Measurements from ENCODE around the gene ZNF24.

ZNF24 gene

GRCh38 chr18:35296060-35296459 is 48.2 kb downstream of the ZNF24 start:
- Mint-ChIP-seq H3K9me3 (peaks cover 50% of the 10 kb centered on the region), H3K36me3 (ENCODE audit: low read depth) (peaks cover 88% of the 10 kb centered on the region), H3K27ac (no peak overlapping the region)

DNA sequence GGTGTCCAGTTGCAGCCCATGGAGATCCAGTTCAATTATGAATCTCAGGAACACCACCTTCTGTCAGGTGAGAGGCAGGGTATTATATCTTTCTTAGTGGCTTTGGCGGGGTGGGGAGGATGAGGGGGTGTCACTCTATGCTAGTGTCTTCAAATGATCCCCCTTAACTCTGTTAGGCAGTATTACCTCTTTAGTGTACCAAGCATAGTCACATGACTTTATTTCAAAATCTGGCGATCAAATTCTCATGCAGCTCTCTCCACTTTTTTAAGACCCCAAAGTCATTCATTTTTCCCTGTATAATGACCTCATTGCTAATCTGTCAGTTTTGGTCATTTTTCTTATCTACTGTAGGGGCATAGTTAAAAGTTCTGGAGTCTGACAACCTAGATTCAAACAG is 53.1 kb downstream of the ZNF24 start:
- Mint-ChIP-seq H3K4me3 (peak overlapping the region; percentile 95), H3K27ac (peak overlapping the region; percentile 58), H3K36me3 (ENCODE audit: low read depth) (peaks cover 68% of the 10 kb centered on the region), H3K9me3 (peaks cover 27% of the 10 kb centered on the region), H3K4me1 (ENCODE audit: low read depth) (peaks cover 29% of the 10 kb centered on the region), H3K27me3 (ENCODE audit: low read depth) (no peaks in the 10 kb centered on the region)
- DNase-seq (ENCODE audit: low spot score) = no peak

More at GRCh38 chr18:35296060-35296459, 48.2 kb downstream of the ZNF24 start:
- H3K27me3 Mint-ChIP-seq (ENCODE audit: low read depth) = no peaks in the 10 kb centered on the region
- DNase-seq (ENCODE audit: low spot score) = no peak
- no peak overlapping the region for H3K4me3 Mint-ChIP-seq
- H3K4me1 Mint-ChIP-seq (ENCODE audit: low read depth) = peaks cover 15% of the 10 kb centered on the region

DNA sequence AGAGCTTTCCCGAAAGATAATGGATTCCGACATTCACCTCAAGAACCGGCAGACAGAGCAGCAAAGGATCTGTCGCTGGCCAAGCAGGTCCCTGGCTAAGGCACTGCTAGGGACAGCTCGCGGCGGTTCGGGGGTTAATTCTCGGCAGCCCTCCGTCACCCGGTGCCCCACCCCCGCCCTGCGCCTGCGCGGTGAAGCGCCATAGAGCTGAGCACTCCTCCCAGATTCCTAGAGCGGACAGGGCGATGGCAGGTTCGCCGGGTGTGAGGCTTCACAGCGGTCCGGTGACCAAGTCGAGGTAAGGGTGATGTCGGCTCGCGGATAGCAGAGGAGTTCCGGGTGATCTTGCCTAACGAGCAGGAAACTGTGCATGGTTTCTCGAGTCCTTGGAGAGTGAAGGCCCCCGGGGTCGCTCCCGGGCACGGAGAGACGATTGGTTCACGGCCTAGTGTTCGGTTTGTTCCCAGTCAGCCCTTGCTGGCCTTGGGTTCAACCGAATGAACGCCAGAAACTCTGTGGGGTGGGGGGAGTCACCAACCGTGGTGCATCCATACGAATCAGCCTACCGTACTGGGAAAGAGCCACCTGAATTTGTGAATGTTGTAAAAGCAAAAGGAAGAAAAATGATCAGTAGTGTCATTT is 54.0 kb downstream of the ZNF24 start, which contains the start of gene ZSCAN30:
Gene ZSCAN30, minus strand, starts transcription at position 136 of the 642 bp plus-strand sequence. CDS start 25,877 bp downstream, outside the sequence.
- Mint-ChIP-seq H3K4me1 (ENCODE audit: low read depth) (peaks cover 29% of the 10 kb centered on the region), H3K27ac (peak within 1 kb of the TSS; percentile 96), H3K4me3 (peak within 1 kb of the TSS; percentile 95), H3K36me3 (ENCODE audit: low read depth) (peaks cover 66% of the 10 kb centered on the region), H3K27me3 (ENCODE audit: low read depth) (no peaks in the 10 kb centered on the region), H3K9me3 (peaks cover 27% of the 10 kb centered on the region)
- peak; percentile 92 for DNase-seq (ENCODE audit: low spot score)

DNA sequence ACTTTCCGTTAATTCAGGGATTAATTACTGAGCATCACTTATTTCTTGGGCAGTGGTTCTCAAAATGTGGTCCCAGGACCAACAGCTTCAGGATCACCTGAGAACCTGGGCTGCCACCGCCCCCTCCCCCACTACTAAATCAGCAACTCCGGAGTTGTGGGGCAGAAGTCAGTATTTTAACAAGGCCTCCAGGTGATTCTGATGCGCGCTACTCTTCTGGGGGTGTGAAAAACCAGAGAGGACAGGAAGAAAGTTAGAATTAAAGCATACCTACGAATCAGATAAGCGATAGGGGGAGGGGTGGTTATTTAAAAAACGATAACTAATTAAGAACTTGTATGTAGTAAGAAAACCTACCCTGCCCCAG is 54.5 kb downstream of the ZNF24 start:
- Mint-ChIP-seq H3K4me1 (ENCODE audit: low read depth) (peaks cover 29% of the 10 kb centered on the region), H3K4me3 (peak overlapping the region; percentile 95)

DNA sequence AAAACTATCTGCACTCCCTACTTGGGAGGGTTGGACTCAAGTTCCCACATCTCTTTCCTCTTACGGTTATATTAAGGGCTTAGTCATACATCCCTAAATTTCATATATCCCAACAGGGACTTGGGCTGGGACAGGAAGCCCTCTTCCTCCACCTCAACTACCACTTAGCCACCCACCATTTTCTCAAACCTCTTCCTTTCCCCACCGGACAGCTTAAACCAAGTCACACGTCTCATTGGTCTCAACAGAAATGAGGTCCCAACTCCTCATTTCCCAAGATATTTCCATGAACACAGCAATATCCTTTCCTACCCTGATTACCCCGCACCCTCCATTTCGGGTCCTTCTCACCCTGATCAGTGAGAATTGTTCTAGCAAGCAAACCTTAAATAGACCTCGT is 54.9 kb downstream of the ZNF24 start:
- DNase-seq (ENCODE audit: low spot score) = no peak
- Mint-ChIP-seq H3K36me3 (ENCODE audit: low read depth) (peaks cover 63% of the 10 kb centered on the region), H3K9me3 (peaks cover 28% of the 10 kb centered on the region), H3K4me3 (peak overlapping the region; percentile 95), H3K27me3 (ENCODE audit: low read depth) (no peaks in the 10 kb centered on the region), H3K4me1 (ENCODE audit: low read depth) (peaks cover 29% of the 10 kb centered on the region), H3K27ac (peak overlapping the region; percentile 96)

More for the DNA sequence above, 54.5 kb downstream of the ZNF24 start:
- Mint-ChIP-seq H3K9me3 (peaks cover 28% of the 10 kb centered on the region), H3K36me3 (ENCODE audit: low read depth) (peaks cover 66% of the 10 kb centered on the region), H3K27me3 (ENCODE audit: low read depth) (no peaks in the 10 kb centered on the region), H3K27ac (peak overlapping the region; percentile 96)
- no peak for DNase-seq (ENCODE audit: low spot score)

DNA sequence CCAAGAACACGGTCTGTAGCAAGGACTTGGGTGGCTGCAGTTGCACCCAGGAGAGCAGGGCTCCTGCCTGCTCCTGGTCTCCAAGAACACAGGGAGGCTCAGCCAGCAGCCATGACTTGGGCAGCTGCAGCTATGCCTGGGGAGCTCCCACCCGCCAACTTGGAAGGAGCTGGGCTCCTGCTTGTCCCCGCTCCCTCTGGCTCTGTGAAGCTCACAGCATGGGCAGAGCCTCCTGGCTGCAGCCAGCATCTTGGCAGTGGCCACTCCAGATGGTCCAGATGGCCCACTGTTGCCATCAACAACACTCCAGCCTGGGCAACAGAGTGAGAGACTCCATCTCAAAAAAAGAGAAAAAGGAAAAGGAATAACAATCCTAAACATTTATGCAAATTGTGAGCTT is 59.4 kb downstream of the ZNF24 start:
- no peak for DNase-seq (ENCODE audit: low spot score)
- no peaks in the 10 kb centered on the region for H3K27me3 Mint-ChIP-seq (ENCODE audit: low read depth)
- no peak overlapping the region for H3K4me3 Mint-ChIP-seq
- peaks cover 11% of the 10 kb centered on the region for H3K4me1 Mint-ChIP-seq (ENCODE audit: low read depth)
- no peak overlapping the region for H3K27ac Mint-ChIP-seq
- H3K9me3 Mint-ChIP-seq = peaks cover 57% of the 10 kb centered on the region
- peaks cover 61% of the 10 kb centered on the region for H3K36me3 Mint-ChIP-seq (ENCODE audit: low read depth)

- Mint-ChIP-seq H3K4me1 (ENCODE audit: low read depth) (peaks cover 7% of the 10 kb centered on the region), H3K9me3 (peaks cover 61% of the 10 kb centered on the region), H3K4me3 (no peak overlapping the region), H3K36me3 (ENCODE audit: low read depth) (peaks cover 60% of the 10 kb centered on the region), H3K27me3 (ENCODE audit: low read depth) (no peaks in the 10 kb centered on the region), H3K27ac (no peak overlapping the region)
- DNase-seq (ENCODE audit: low spot score) = no peak
Observed at GRCh38 chr18:35283923-35284794, 60.1 kb downstream of the ZNF24 start.

- Mint-ChIP-seq H3K27ac (no peak overlapping the region), H3K4me3 (no peak overlapping the region), H3K36me3 (ENCODE audit: low read depth) (peaks cover 62% of the 10 kb centered on the region), H3K9me3 (peaks cover 75% of the 10 kb centered on the region), H3K27me3 (ENCODE audit: low read depth) (no peaks in the 10 kb centered on the region), H3K4me1 (ENCODE audit: low read depth) (peaks cover 5% of the 10 kb centered on the region)
- no peak for DNase-seq (ENCODE audit: low spot score)
Observed at GRCh38 chr18:35282353-35282752, 61.9 kb downstream of the ZNF24 start.
